ENCODE data around the gene EFNA2.

EFNA2 gene

DNA sequence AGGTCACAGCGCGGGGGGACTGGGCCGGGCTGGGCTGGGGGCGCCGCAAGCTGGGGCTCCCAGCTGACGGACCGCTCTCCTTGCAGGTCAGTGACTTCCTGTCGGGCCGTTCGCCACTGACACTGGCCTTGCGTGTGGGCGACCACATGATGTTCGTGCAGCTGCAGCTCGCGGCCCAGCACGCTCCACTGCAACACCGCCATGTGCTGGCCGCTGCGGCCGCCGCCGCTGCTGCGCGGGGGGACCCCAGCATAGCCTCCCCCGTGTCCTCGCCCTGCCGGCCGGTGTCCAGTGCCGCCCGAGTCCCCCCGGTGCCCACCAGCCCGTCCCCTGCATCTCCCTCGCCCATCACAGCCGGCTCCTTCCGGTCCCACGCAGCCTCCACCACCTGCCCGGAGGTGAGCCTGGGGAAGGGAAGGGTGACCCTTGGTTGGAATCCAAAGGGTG lies 31.6 kb upstream of the EFNA2 start:
- Histone ChIP-seq H4K20me1 (peaks cover 84% of the 10 kb centered on the region), H3K9ac (peak overlapping the region; percentile 99; the same call in 1 of the 2 replicates), H3K4me1 (peaks cover 58% of the 10 kb centered on the region), H3K4me3 (peak overlapping the region; percentile 99), H3K27ac (peak overlapping the region; percentile 73), H3K9me3 (no peaks in the 10 kb centered on the region), H3K4me2 (peak overlapping the region; percentile 100), H3K36me3 (peaks cover 66% of the 10 kb centered on the region), H3K27me3 (no peaks in the 10 kb centered on the region)
- TF ChIP-seq Cebpa-rat (IDR thresholded peaks at IDR 0.05) = no peak

DNA sequence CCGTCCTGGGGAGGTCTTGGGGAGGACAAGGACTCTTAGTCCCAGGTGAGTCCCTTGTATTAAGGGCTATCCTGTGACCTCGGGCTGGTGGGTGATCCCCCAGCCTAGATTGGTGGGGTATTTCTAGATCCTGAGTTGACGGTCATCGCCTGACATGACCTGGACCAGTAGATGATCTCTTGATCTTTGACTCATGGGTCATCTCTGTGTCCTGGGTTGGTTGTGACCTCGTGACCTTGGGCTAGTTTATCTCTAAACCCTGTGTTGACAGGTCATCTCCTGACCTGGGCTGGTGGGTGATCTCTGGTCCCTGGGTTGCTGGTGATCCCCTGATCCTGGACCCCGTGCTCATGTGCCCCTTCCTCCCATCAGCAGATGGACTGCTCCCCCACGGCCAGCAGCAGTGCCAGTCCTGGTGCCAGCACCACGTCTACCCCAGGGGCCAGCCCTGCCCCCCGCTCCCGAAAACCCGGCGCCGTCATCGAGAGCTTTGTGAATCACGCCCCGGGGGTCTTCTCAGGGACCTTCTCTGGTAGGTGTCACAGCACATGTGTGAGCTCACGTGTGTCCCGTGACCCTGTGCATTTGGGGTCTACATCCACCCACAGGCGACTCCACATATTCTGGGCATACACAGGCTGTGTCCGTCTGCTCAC lies 31.0 kb upstream of the EFNA2 start:
- H3K9me3 ChIP-seq = no peaks in the 10 kb centered on the region
- peaks cover 90% of the 10 kb centered on the region for H4K20me1 ChIP-seq
- peak overlapping the region; percentile 73 for H3K27ac ChIP-seq
- peak overlapping the region; percentile 100 for H3K4me2 ChIP-seq
- H3K36me3 ChIP-seq = peaks cover 66% of the 10 kb centered on the region
- no peak for TF ChIP-seq Cebpa-rat (IDR thresholded peaks at IDR 0.05)
- H3K4me3 ChIP-seq = peak overlapping the region; percentile 99; the same call in 1 of the 2 replicates
- 0 out of 2 replicates have a peak overlapping the region, but pooled peaks have one; percentile 69 for H3K9ac ChIP-seq
- no peaks in the 10 kb centered on the region for H3K27me3 ChIP-seq
- peaks cover 64% of the 10 kb centered on the region for H3K4me1 ChIP-seq

DNA sequence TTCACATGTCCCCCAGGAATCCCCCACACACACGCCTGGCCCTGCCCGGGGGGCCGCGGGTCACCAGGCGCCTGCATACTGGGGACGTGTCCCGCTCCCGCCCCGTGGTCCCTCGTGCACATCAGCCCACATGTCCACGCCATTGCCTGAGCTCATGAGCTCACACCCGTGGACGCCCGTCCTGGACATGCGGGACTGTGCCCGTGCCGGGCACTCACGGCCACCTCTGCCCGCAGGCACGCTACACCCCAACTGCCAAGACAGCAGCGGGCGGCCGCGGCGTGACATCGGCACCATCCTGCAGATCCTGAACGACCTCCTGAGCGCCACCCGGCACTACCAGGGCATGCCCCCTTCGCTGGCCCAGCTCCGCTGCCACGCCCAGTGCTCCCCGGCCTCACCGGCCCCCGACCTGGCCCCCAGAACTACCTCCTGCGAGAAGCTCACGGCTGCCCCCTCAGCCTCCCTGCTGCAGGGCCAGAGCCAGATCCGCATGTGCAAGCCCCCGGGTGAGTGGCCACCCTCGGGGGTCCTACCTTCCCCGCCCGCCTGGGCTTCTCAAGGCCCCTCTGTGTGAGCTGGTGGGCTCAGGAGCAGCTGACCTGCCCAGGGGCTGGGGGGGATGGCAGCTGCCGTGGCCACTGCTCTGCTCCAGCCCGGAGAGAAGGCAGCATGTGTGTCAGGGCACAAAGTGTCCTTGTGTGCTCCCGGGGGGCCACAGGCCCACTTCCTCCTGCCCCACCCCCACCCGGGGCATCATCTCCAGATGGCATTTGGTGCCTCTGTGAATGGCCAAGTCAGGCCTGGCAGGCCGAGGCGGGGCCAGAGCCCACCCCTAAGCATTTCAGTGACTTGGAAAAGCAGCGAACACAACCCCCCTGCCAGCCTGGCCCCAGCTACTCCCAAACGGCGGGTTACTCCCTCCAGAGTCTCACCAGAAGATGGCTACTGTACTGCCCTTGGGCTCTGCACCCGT lies 30.2 kb upstream of the EFNA2 start:
- Histone ChIP-seq H4K20me1 (peaks cover 90% of the 10 kb centered on the region), H3K9ac (peak overlapping the region; percentile 69), H3K4me1 (peaks cover 72% of the 10 kb centered on the region), H3K4me2 (peak overlapping the region; percentile 100), H3K4me3 (peak overlapping the region; percentile 55), H3K36me3 (peaks cover 58% of the 10 kb centered on the region), H3K9me3 (no peaks in the 10 kb centered on the region), H3K27me3 (no peaks in the 10 kb centered on the region), H3K27ac (peak overlapping the region; percentile 73)
- TF ChIP-seq Cebpa-rat (IDR thresholded peaks at IDR 0.05) = no peak

DNA sequence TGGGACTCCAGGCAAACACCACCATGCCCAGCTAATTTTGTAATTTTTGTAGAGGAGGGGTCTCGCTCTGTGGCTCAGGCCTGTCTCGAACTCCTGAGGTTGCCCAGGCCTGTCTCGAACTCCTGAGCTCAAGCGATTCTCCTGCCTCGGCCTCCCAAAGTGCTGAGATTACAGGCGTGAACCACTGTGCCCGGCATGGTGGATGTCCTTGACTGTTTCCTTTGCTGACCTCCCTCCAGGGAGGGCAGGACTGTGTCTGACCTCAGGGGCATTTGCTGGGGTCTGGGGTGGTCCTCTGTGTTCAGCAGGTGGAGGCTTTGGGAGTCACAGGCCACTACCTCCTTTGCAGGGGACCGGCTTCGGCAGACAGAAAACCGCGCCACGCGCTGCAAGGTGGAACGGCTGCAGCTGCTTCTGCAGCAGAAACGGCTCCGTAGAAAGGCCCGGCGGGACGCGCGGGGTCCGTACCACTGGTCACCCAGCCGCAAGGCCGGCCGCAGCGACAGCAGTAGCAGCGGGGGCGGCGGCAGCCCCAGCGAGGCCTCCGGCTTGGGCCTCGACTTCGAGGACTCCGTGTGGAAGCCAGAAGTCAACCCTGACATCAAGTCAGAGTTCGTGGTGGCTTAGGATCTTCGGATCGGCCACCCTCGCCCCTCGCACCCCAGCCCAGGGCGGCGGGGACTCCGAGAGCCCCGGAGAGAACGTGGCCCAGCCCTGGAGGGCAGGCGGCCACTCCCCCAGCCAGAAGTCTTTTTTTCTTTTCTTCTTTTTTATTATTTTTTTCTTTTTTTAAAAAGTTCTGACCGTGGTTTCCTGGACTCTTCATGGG lies 28.8 kb upstream of the EFNA2 start:
- peaks cover 51% of the 10 kb centered on the region for H3K36me3 ChIP-seq
- peak overlapping the region; percentile 100 for H3K4me2 ChIP-seq
- no peaks in the 10 kb centered on the region for H3K9me3 ChIP-seq
- peak overlapping the region; percentile 66 for H3K9ac ChIP-seq
- no peak for TF ChIP-seq Cebpa-rat (IDR thresholded peaks at IDR 0.05)
- H3K4me3 ChIP-seq = peak overlapping the region; percentile 76
- peaks cover 81% of the 10 kb centered on the region for H3K4me1 ChIP-seq
- H3K27ac ChIP-seq = peak overlapping the region; percentile 39
- H4K20me1 ChIP-seq = peaks cover 82% of the 10 kb centered on the region
- no peaks in the 10 kb centered on the region for H3K27me3 ChIP-seq

DNA sequence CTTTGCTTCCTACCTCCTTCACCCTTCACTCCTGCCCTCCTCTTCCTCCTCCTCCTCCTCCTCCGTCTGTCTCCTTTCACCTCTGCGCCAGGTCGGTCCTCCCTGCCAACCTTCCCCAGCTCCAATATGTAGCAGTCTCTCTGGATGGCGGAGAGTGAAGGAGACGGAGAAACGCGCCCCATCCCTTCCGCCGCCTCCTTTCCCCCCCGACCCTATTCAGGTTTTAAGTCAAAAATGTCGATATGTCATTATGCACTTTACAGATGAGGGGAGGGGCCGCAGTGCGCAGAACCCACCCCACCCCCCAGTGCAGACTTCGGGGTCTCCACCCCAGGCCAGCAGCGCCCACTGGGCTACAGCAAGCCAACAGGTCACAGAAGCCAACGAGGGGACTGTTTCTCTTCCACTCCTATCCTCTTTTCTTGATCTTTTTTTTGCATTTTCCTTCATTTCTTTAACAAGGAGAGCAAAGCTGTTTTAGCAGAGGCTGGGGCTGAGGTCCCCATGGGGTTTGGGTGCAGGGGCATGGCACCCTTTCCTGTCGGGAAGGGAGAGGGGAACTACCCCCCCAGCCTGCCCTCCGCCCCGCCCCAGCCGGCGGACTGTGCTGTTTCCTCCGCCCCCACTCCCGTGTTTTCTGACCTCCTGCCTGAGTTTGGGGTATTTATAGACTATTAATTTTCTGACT lies 28.1 kb upstream of the EFNA2 start:
- Histone ChIP-seq H3K36me3 (peaks cover 50% of the 10 kb centered on the region), H3K9me3 (no peaks in the 10 kb centered on the region), H3K4me2 (peak overlapping the region; percentile 100), H3K4me3 (peak overlapping the region; percentile 76), H3K27ac (peak overlapping the region; percentile 64), H4K20me1 (peaks cover 76% of the 10 kb centered on the region), H3K27me3 (no peaks in the 10 kb centered on the region), H3K9ac (peak overlapping the region; percentile 66), H3K4me1 (peaks cover 89% of the 10 kb centered on the region)
- no peak for TF ChIP-seq Cebpa-rat (IDR thresholded peaks at IDR 0.05)

DNA sequence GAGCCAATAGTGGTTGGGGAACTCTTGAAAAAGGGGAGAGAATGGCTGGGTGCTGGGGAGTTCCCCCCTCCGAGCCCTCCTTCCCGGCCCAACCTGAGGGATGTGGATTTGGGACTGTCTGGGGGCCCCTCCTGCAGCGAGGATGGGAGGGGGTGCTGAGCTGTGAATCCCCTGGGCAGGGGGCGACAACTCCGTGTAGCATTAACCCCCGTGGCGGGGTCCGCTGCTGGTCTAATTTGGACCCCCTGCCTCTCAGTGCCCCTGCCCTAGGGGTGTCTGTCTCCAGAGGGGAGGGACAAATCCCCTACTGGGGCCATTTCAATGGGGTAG lies 27.5 kb upstream of the EFNA2 start:
- Histone ChIP-seq H3K4me2 (peak overlapping the region; percentile 100), H3K4me3 (peak overlapping the region; percentile 76), H3K9ac (peak overlapping the region; percentile 66; the same call in 1 of the 2 replicates), H3K27ac (peak overlapping the region; percentile 64), H3K9me3 (no peaks in the 10 kb centered on the region), H4K20me1 (peaks cover 76% of the 10 kb centered on the region), H3K27me3 (no peaks in the 10 kb centered on the region), H3K4me1 (peaks cover 94% of the 10 kb centered on the region), H3K36me3 (peaks cover 50% of the 10 kb centered on the region)
- no peak for TF ChIP-seq Cebpa-rat (IDR thresholded peaks at IDR 0.05)

DNA sequence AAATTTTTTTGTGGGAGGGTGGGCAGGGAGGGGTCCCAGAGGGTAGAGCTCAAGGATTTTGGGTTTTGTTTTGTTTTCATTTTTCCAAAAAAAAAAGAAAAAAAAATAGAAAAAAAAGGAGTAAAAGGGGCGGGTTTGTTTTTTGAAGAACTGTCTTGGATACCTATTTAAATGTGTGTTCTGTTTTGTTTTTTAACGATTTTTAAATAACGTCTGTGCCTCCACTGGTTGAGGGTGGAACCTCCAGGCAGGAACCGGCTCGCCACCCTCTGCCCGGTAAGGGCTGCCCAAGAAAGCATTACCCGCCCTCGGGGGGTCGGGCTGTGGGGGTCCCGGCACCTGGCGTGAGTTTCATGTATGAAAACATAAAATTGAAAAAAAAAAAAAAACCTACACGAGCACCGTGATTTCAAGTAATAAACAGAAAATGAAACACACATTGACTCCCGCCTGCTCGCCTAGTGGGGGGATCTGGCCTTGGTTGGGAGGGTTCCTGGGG lies 26.9 kb upstream of the EFNA2 start:
- Histone ChIP-seq H3K4me2 (peak overlapping the region; percentile 100), H4K20me1 (peaks cover 76% of the 10 kb centered on the region), H3K4me3 (peak overlapping the region; percentile 76), H3K27me3 (no peaks in the 10 kb centered on the region), H3K27ac (peak overlapping the region; percentile 71; the same call in 1 of the 2 replicates), H3K4me1 (peaks cover 96% of the 10 kb centered on the region), H3K9ac (no peak overlapping the region; the same call in 1 of the 2 replicates), H3K9me3 (no peaks in the 10 kb centered on the region), H3K36me3 (peaks cover 46% of the 10 kb centered on the region)
- TF ChIP-seq Cebpa-rat (IDR thresholded peaks at IDR 0.05) = no peak

DNA sequence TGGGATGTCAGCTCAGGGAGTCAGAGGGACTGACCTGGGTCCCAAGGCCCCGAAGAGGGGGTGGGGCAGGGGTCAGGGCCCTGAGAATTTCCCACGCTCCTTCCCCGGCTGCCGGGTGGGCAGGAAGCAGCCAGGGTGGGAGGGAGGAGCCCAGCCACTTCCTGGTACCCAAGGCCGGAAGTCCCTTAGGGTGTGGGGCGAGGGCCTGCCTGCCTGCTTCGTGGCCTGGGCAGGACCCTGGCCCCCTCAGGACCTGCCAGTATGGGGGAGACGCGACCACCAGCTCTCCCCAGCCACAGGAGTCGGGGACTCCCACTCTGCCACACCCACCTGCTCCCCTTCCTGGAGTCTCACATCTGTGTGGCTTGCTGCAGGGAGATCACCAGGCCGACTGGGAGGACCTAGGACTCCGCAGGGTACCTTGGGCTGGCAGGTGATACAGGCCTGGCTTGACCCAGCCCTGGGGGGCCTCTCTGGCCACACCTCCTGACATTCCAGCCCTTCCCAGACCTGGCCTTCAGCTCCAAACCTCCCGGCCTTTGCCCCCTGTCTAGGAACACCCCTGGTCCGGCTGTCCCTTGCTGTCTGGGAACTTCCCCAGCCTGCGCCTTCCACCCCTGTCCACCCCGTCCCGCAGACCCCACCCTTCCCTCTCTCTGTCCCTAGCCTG lies 26.3 kb upstream of the EFNA2 start:
- Histone ChIP-seq H3K9ac (peak overlapping the region; percentile 63; the same call in 1 of the 2 replicates), H3K4me2 (peak overlapping the region; percentile 100), H3K9me3 (no peaks in the 10 kb centered on the region), H3K4me1 (peaks cover 96% of the 10 kb centered on the region), H3K27me3 (no peaks in the 10 kb centered on the region), H4K20me1 (peaks cover 76% of the 10 kb centered on the region), H3K27ac (peak overlapping the region; percentile 71), H3K4me3 (peak overlapping the region; percentile 76), H3K36me3 (peaks cover 40% of the 10 kb centered on the region)
- TF ChIP-seq Cebpa-rat (IDR thresholded peaks at IDR 0.05) = no peak

Measured in BLaER1 (cell line).